Islet precursor cell (in vitro differentiated cells): ENCODE data around the gene RYR2.
"Not testable (repeated sequence)": the region's sequence is repeated elsewhere in the genome, so short reads cannot be mapped to it uniquely, and the experiment has no call there.

ENCODE experiments used
- DNase-seq: peaks from one replicate; pipeline ENCODE4 v3.0.0-alpha.2; 2018

The RYR2 gene

GRCh38 chr1:237371477-237371876 is 329.5 kb downstream of the RYR2 start:
- DNase-seq, result not testable (repeated sequence)

GRCh38 chr1:237383791-237384190 is 341.8 kb downstream of the RYR2 start:
- DNase-seq, result no peak

GRCh38 chr1:237384213-237384612 is 342.2 kb downstream of the RYR2 start:
- no peak for DNase-seq

GRCh38 chr1:237386362-237387143 is 344.6 kb downstream of the RYR2 start:
- no peak for DNase-seq

- no peak for DNase-seq
Observed at GRCh38 chr1:237387144-237387505, 345.1 kb downstream of the RYR2 start.

- no peak for DNase-seq
Observed at GRCh38 chr1:237390823-237391222, 348.8 kb downstream of the RYR2 start.

- DNase-seq, result no peak
Observed at GRCh38 chr1:237393632-237394031, 351.6 kb downstream of the RYR2 start.

- DNase-seq, result no peak
Observed at GRCh38 chr1:237394281-237394680, 352.3 kb downstream of the RYR2 start.

GRCh38 chr1:237396426-237396825 is 354.4 kb downstream of the RYR2 start:
- DNase-seq, result no peak

GRCh38 chr1:237398751-237399150 is 356.8 kb downstream of the RYR2 start:
- DNase-seq, result no peak

- no peak for DNase-seq
Observed at GRCh38 chr1:237405912-237406311, 363.9 kb downstream of the RYR2 start.

GRCh38 chr1:237411621-237412020 is 369.6 kb downstream of the RYR2 start:
- DNase-seq, result no peak

GRCh38 chr1:237416924-237417655 is 375.1 kb downstream of the RYR2 start:
- no peak for DNase-seq

GRCh38 chr1:237428809-237429208 is 386.8 kb downstream of the RYR2 start:
- DNase-seq, result no peak

GRCh38 chr1:237429252-237429651 is 387.3 kb downstream of the RYR2 start:
- no peak for DNase-seq

GRCh38 chr1:237431448-237431847 is 389.5 kb downstream of the RYR2 start:
- no peak for DNase-seq

- DNase-seq, result no peak
Observed at GRCh38 chr1:237440346-237440745, 398.4 kb downstream of the RYR2 start.

GRCh38 chr1:237444120-237444790 is 402.3 kb downstream of the RYR2 start:
- no peak for DNase-seq

GRCh38 chr1:237448042-237448441 is 406.1 kb downstream of the RYR2 start:
- no peak for DNase-seq

GRCh38 chr1:237457573-237457972 is 415.6 kb downstream of the RYR2 start:
- no peak for DNase-seq

GRCh38 chr1:237467320-237467719 is 425.3 kb downstream of the RYR2 start:
- no peak for DNase-seq

- DNase-seq, result no peak
Observed at GRCh38 chr1:237470712-237471338, 428.8 kb downstream of the RYR2 start.

- DNase-seq, result no peak
Observed at GRCh38 chr1:237471377-237471776, 429.4 kb downstream of the RYR2 start.
